ENCODE measurements around the gene FAM107B. TPM values are rescaled to one million over a fixed set of nuclear protein-coding genes. Genes with fewer than 3 reads are reported as not detected.

FAM107B gene
- total and polyA plus RNA-seq, 2 of the 13 experiments (the other 11 are each of a cell fraction or from before 2014, with no cell fraction given), result 15.7 to 24.8 TPM

GRCh38 chr10:14823966-14824365, 49.3 kb upstream of the FAM107B start:
- ChIA-PET POLR2A (no interaction called here), CTCF (ENCODE audit: low intra/inter-chr PET ratio, low total read pairs) (interaction anchor here (1.9 to 2.4 kb wide), 2 partner anchors 287 to 325 kb away, joined by 13 to 16 read pairs; no protein-coding TSS in a partner anchor)
- Histone ChIP-seq H3K27me3 (ENCODE audit: control insufficient read depth in 1 of 2, insufficient read depth in 2 of 2, low read length in 2 of 2) (peaks cover 0 to 1% of the 10 kb centered on the region in 2 experiments; a peak in 1 of 5 replicates), H3K79me2 (ENCODE audit: insufficient read depth, low read length) (no peaks in the 10 kb centered on the region), H3K4me1 (ENCODE audit: insufficient read depth, low read length) (no peaks in the 10 kb centered on the region), H3K36me3 (replicated peaks in 1 of 2; ENCODE audit: control insufficient read depth in 1 of 2, insufficient read depth in 2 of 2, low read length in 2 of 2) (no peaks in the 10 kb centered on the region), H3K9ac (ENCODE audit: insufficient read depth, low read depth, low read length) (no peak overlapping the region), H3K4me2 (ENCODE audit: low read depth, low read length) (no peak overlapping the region), H3K4me3 (replicated peaks in 1 of 3; ENCODE audit: insufficient read depth in 1 of 3, low read depth in 2 of 3, low read length in 3 of 3) (no peak overlapping the region), H4K20me1 (ENCODE audit: insufficient read depth, low read length) (no peaks in the 10 kb centered on the region), H3K27ac (ENCODE audit: extremely low read length, insufficient read depth, low read length) (no peak overlapping the region), H3K9me3 (ENCODE audit: low read length) (no peaks in the 10 kb centered on the region), H2AFZ (ENCODE audit: low read length) (no peak overlapping the region)
- 53% methylated on average over 3 of the region's 3 CpGs for WGBS (ENCODE audit: low lambda C conversion rate)
- in situ Hi-C loops (cut with HindIII; ENCODE audit: extremely low pct_ligation_motif_present, low pct_unique_long_range_greater_than_20kb), result loop anchor here (5.0 to 25.0 kb wide), 2 partner anchors 327 to 637 kb away; no protein-coding TSS in a partner anchor
- no peak for TF ChIP-seq ZNF607 (CRISPR knock-in tag; IDR thresholded peaks at IDR 0.05; ENCODE audit: borderline replicate concordance)
- no peak for TF ChIP-seq ZNF451 (CRISPR knock-in tag; IDR thresholded peaks at IDR 0.05)
- TF ChIP-seq, protein P1, sequence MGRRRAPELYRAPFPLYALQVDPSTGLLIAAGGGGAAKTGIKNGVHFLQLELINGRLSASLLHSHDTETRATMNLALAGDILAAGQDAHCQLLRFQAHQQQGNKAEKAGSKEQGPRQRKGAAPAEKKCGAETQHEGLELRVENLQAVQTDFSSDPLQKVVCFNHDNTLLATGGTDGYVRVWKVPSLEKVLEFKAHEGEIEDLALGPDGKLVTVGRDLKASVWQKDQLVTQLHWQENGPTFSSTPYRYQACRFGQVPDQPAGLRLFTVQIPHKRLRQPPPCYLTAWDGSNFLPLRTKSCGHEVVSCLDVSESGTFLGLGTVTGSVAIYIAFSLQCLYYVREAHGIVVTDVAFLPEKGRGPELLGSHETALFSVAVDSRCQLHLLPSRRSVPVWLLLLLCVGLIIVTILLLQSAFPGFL (CRISPR knock-in tag; IDR thresholded peaks at IDR 0.05), result no peak
- TF ChIP-seq ZNF782 (CRISPR knock-in tag; IDR thresholded peaks at IDR 0.05; ENCODE audit: borderline replicate concordance), result no peak
- no peak for TF ChIP-seq PCBP1 (IDR thresholded peaks at IDR 0.05; ENCODE audit: borderline replicate concordance, low read depth, low read length)
- TF ChIP-seq, protein P2, sequence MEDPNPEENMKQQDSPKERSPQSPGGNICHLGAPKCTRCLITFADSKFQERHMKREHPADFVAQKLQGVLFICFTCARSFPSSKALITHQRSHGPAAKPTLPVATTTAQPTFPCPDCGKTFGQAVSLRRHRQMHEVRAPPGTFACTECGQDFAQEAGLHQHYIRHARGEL (CRISPR knock-in tag; IDR thresholded peaks at IDR 0.05), result no peak
- no peak for TF ChIP-seq ZSCAN29 (CRISPR knock-in tag; conservative IDR thresholded peaks at IDR 0.05)
- no peak for TF ChIP-seq HDAC2 (CRISPR knock-in tag; IDR thresholded peaks at IDR 0.05)
- TF ChIP-seq ZFP37 (CRISPR knock-in tag; IDR thresholded peaks at IDR 0.05; ENCODE audit: borderline replicate concordance), result no peak
- TF ChIP-seq NFE2 (CRISPR knock-in tag; IDR thresholded peaks at IDR 0.05), result no peak
- FAIRE-seq, result no peak
- intact Hi-C loops (cut with micrococcal nuclease; ENCODE audit: unreplicated experiment), result loop anchor here (1.0 kb wide), 2 partner anchors 288 to 325 kb away; no protein-coding TSS in a partner anchor
- no TSS peak for BruUV-seq (replicated peaks)
- DNase-seq (ENCODE audit: low spot score), result no peak
- no peak for ATAC-seq
